K562 (cell line): Measurements from ENCODE around the gene CPTP. TPM values are rescaled to one million over a fixed set of nuclear protein-coding genes. Genes with fewer than 3 reads are reported as not detected.

Source experiments
- DDX20 ChIP-seq: fragments of 450-650 bp; IDR thresholded peaks from 2 replicates; pipeline ENCODE4 v1.6.1; 2016; ENCODE audit warnings: missing genetic modification characterization, low read depth, mild to moderate bottlenecking, missing compliant biosample characterization, moderate library complexity
- ELF2 ChIP-seq: fragments of 250-450 bp; sonication (Bioruptor Pico); IDR thresholded peaks from 2 replicates; pipeline ENCODE4 v1.5.0; 2021; ENCODE audit warnings: mild to moderate bottlenecking
- GATA2 ChIP-seq: sonication (generic); formaldehyde crosslinking; IDR thresholded peaks from 2 replicates; pipeline ENCODE4 v1.4.0; 2020; ENCODE audit warnings: mild to moderate bottlenecking, missing genetic modification reagents
- HDAC1 ChIP-seq, 2 experiments: fragments of 450-650 bp; IDR thresholded peaks; 2 replicates each; pipeline ENCODE4 v1.6.1; 2016 to 2017; ENCODE audit warnings: inconsistent platforms in 1 of 2, mild to moderate bottlenecking in 1 of 2, moderate library complexity in 1 of 2
- HDGF ChIP-seq: fragments of 450-650 bp; IDR thresholded peaks from 2 replicates; pipeline ENCODE4 v1.6.1; 2016
- HMGN3 ChIP-seq: IDR thresholded peaks from 2 replicates; pipeline ENCODE4 v1.6.1; 2011; ENCODE audit warnings: borderline replicate concordance, low read depth, mild to moderate bottlenecking, mixed read lengths, low read length; ENCODE audit not compliant: insufficient read length; ENCODE audit errors: extremely low read depth
- KLF1 ChIP-seq: fragments of 450-650 bp; IDR thresholded peaks from 2 replicates; pipeline ENCODE4 v1.6.1; 2016; ENCODE audit warnings: missing genetic modification characterization, missing compliant biosample characterization
- PTRF ChIP-seq: fragments of 450-650 bp; IDR thresholded peaks from 2 replicates; pipeline ENCODE4 v1.6.1; 2016; ENCODE audit warnings: mild to moderate bottlenecking, missing genetic modification characterization, missing compliant biosample characterization
- RBM39 ChIP-seq: fragments of 200-400 bp; formaldehyde crosslinking; optimal IDR thresholded peaks from 2 replicates; pipeline ENCODE3; 2018; ENCODE audit warnings: low read depth, low read length
- SIN3B ChIP-seq: fragments of 450-650 bp; IDR thresholded peaks from 2 replicates; pipeline ENCODE4 v1.6.1; 2017; ENCODE audit warnings: low read depth, mild to moderate bottlenecking, moderate library complexity
- SREBF2 ChIP-seq: sonication (generic); formaldehyde crosslinking; IDR thresholded peaks from 2 replicates; pipeline ENCODE4 v1.4.0; 2020; ENCODE audit warnings: mild to moderate bottlenecking, missing genetic modification reagents
- XRCC4 ChIP-seq: IDR thresholded peaks from one replicate; pipeline ENCODE4 v1.6.1; 2011; ENCODE audit not compliant: insufficient read depth, insufficient read length; ENCODE audit errors: extremely low read depth
- ZBTB26 ChIP-seq: fragments of 450-650 bp; formaldehyde crosslinking; IDR thresholded peaks from 2 replicates; pipeline ENCODE4 v1.4.0; 2022; ENCODE audit warnings: missing genetic modification characterization
- ZBTB7A ChIP-seq: IDR thresholded peaks from 2 replicates; pipeline ENCODE4 v1.6.1; 2011; ENCODE audit warnings: low read depth, mild to moderate bottlenecking, low read length, moderate library complexity, borderline replicate concordance; ENCODE audit not compliant: control insufficient read depth
- ZNF263 ChIP-seq: sonication (generic); formaldehyde crosslinking; IDR thresholded peaks from 2 replicates; pipeline ENCODE4 v1.8.0; 2022; ENCODE audit warnings: mild to moderate bottlenecking, missing genetic modification reagents, borderline replicate concordance
- ZNF696 ChIP-seq: fragments of 250-450 bp; sonication (Bioruptor Pico); conservative IDR thresholded peaks from 2 replicates; pipeline ENCODE4 v1.4.0; 2020; ENCODE audit warnings: mild to moderate bottlenecking, moderate library complexity
- polyA plus RNA-seq, 8 experiments: library from polyadenylated mRNA; depleted of rRNA in 4 of 8; stranded (reverse) in 5 of 8; unstranded in 3 of 8; fragments of >200 nt; fragmentation: Nextera tagmentation in 2 of 8; fragmentation: Illumina TruSeq in 1 of 8; extraction: Ambion mirVana in 2 of 8; extraction: Trizol in 1 of 8; gene quantifications; 2 replicates each; pipeline versions ENCODE4 v1.2.1 to v1.2.3, GENCODE V29; 2011 to 2014; ENCODE audit warnings: inconsistent platforms in 1 of 8, missing spikeins in 1 of 8
- total RNA-seq, 7 experiments: library from RNA; depleted of rRNA in 6 of 7; stranded (reverse); fragments of >200 nt in 6 of 7; fragmentation: Illumina TruSeq in 2 of 7; extraction: Trizol in 2 of 7; gene quantifications; 2 replicates each; pipeline versions ENCODE4 v1.2.1 to v1.2.3, GENCODE V29; 2011 to 2021; ENCODE audit warnings: low replicate concordance in 1 of 7
- TF ChIP-seq, protein P1 (sequence below), 3 experiments: IDR thresholded peaks in 2 of 3; conservative IDR thresholded peaks in 1 of 3; 2 replicates each; pipeline ENCODE4 v1.5.1; 2011 to 2012; ENCODE audit warnings: low read length in 3 of 3, mild to moderate bottlenecking in 3 of 3, control low read depth in 2 of 3, improper control_type of control experiment in 1 of 3, inconsistent platforms in 1 of 3, low read depth in 1 of 3, mixed read lengths in 1 of 3, moderate library complexity in 1 of 3; ENCODE audit not compliant: insufficient read depth in 2 of 3
- TF ChIP-seq, protein P2 (sequence below): sonication (generic); IDR thresholded peaks from 2 replicates; pipeline ENCODE4 v1.6.1; 2016
- TF ChIP-seq, protein P3 (sequence below): sonication (generic); formaldehyde crosslinking; IDR thresholded peaks from 2 replicates; pipeline ENCODE4 v1.8.0; 2023; ENCODE audit warnings: mild to moderate bottlenecking, missing genetic modification reagents

The CPTP gene
- total and polyA plus RNA-seq, 9 of the 15 experiments (the other 6 are each of a cell fraction or from before 2014, with no cell fraction given): 0.11 to 25.8 (median 3.5) TPM

- TF ChIP-seq, protein P1, sequence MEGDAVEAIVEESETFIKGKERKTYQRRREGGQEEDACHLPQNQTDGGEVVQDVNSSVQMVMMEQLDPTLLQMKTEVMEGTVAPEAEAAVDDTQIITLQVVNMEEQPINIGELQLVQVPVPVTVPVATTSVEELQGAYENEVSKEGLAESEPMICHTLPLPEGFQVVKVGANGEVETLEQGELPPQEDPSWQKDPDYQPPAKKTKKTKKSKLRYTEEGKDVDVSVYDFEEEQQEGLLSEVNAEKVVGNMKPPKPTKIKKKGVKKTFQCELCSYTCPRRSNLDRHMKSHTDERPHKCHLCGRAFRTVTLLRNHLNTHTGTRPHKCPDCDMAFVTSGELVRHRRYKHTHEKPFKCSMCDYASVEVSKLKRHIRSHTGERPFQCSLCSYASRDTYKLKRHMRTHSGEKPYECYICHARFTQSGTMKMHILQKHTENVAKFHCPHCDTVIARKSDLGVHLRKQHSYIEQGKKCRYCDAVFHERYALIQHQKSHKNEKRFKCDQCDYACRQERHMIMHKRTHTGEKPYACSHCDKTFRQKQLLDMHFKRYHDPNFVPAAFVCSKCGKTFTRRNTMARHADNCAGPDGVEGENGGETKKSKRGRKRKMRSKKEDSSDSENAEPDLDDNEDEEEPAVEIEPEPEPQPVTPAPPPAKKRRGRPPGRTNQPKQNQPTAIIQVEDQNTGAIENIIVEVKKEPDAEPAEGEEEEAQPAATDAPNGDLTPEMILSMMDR (IDR thresholded peaks at IDR 0.05 in 2 of 3, conservative IDR thresholded peaks at IDR 0.05 in 1 of 3; ENCODE audit: insufficient read depth in 2 of 3, low read depth in 1 of 3, low read length in 3 of 3): peak; percentile 88 to 93 (median 88)
- no peak for TF ChIP-seq RBM39
- peak; percentile 39; the same call in 1 of the 2 replicates for TF ChIP-seq ZBTB7A
- no peak for TF ChIP-seq XRCC4
- TF ChIP-seq ZNF263: 0 out of 2 replicates have a peak, but pooled peaks have one; percentile 28
- TF ChIP-seq GATA2 (CRISPR knock-in tag): no peak
- TF ChIP-seq ZNF696: no peak
- TF ChIP-seq, protein P2, sequence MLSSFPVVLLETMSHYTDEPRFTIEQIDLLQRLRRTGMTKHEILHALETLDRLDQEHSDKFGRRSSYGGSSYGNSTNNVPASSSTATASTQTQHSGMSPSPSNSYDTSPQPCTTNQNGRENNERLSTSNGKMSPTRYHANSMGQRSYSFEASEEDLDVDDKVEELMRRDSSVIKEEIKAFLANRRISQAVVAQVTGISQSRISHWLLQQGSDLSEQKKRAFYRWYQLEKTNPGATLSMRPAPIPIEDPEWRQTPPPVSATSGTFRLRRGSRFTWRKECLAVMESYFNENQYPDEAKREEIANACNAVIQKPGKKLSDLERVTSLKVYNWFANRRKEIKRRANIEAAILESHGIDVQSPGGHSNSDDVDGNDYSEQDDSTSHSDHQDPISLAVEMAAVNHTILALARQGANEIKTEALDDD: no peak
- TF ChIP-seq SIN3B: no peak; the same call in 1 of the 2 replicates
- no peak for TF ChIP-seq PTRF (tag)
- no peak for TF ChIP-seq ZBTB26 (CRISPR knock-in tag)
- TF ChIP-seq SREBF2: peak; percentile 85; the same call in 1 of the 2 replicates
- no peak for TF ChIP-seq ELF2 (CRISPR knock-in tag)
- TF ChIP-seq DDX20 (tag): no peak
- peak; percentile 48 for TF ChIP-seq HMGN3
- TF ChIP-seq, protein P3, sequence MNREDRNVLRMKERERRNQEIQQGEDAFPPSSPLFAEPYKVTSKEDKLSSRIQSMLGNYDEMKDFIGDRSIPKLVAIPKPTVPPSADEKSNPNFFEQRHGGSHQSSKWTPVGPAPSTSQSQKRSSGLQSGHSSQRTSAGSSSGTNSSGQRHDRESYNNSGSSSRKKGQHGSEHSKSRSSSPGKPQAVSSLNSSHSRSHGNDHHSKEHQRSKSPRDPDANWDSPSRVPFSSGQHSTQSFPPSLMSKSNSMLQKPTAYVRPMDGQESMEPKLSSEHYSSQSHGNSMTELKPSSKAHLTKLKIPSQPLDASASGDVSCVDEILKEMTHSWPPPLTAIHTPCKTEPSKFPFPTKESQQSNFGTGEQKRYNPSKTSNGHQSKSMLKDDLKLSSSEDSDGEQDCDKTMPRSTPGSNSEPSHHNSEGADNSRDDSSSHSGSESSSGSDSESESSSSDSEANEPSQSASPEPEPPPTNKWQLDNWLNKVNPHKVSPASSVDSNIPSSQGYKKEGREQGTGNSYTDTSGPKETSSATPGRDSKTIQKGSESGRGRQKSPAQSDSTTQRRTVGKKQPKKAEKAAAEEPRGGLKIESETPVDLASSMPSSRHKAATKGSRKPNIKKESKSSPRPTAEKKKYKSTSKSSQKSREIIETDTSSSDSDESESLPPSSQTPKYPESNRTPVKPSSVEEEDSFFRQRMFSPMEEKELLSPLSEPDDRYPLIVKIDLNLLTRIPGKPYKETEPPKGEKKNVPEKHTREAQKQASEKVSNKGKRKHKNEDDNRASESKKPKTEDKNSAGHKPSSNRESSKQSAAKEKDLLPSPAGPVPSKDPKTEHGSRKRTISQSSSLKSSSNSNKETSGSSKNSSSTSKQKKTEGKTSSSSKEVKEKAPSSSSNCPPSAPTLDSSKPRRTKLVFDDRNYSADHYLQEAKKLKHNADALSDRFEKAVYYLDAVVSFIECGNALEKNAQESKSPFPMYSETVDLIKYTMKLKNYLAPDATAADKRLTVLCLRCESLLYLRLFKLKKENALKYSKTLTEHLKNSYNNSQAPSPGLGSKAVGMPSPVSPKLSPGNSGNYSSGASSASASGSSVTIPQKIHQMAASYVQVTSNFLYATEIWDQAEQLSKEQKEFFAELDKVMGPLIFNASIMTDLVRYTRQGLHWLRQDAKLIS (CRISPR knock-in tag): no peak
- TF ChIP-seq HDGF: peak; percentile 73; the same call in 1 of the 2 replicates
- no peak for TF ChIP-seq KLF1
- TF ChIP-seq HDAC1 (IDR thresholded peaks at IDR 0.05): no peak
Measured at GRCh38 chr1:1291548-1292441, 32.8 kb upstream of the CPTP start (continued).
